ENCODE results near the gene MAPK4.

DNA sequence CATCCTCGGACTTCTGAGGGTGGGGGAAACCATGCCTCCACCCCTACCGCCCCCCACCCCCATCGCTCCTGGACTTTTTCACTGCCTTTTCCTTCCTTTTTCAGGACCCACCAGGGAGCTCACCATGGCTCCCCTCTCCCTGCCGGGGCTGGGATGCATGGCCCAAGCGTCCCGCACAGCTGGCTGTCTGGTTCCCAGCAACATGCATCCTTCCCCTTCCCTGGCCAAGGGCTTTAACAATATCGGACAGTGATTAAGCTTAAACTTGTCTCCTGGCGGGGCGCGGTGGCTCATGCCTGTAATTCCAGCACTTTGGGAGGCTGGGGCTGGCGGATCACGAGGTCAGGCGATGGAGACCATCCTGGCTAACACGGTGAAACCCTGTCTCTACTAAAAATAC is 215.8 kb downstream of the MAPK4 start:
- TF ChIP-seq, protein P1, sequence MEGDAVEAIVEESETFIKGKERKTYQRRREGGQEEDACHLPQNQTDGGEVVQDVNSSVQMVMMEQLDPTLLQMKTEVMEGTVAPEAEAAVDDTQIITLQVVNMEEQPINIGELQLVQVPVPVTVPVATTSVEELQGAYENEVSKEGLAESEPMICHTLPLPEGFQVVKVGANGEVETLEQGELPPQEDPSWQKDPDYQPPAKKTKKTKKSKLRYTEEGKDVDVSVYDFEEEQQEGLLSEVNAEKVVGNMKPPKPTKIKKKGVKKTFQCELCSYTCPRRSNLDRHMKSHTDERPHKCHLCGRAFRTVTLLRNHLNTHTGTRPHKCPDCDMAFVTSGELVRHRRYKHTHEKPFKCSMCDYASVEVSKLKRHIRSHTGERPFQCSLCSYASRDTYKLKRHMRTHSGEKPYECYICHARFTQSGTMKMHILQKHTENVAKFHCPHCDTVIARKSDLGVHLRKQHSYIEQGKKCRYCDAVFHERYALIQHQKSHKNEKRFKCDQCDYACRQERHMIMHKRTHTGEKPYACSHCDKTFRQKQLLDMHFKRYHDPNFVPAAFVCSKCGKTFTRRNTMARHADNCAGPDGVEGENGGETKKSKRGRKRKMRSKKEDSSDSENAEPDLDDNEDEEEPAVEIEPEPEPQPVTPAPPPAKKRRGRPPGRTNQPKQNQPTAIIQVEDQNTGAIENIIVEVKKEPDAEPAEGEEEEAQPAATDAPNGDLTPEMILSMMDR (IDR thresholded peaks at IDR 0.05; ENCODE audit: borderline replicate concordance, extremely low read depth, low read length, poor library complexity, severe bottlenecking): no peak
- no peak for TF ChIP-seq EZH2 (IDR thresholded peaks at IDR 0.05; ENCODE audit: borderline replicate concordance, low read depth, low read length, severe bottlenecking)

Data from DND-41 (cell line).